Activated CD4-positive, alpha-beta T cell treated with anti-CD3 and anti-CD28 coated beads for 4 hours (primary cell): Measurements from ENCODE around the gene BCOR.

Experiments
- DNase-seq, 2 donors: peaks; one replicate each; pipeline ENCODE4 v3.0.0-alpha.2; 2020

Gene BCOR

DNA sequence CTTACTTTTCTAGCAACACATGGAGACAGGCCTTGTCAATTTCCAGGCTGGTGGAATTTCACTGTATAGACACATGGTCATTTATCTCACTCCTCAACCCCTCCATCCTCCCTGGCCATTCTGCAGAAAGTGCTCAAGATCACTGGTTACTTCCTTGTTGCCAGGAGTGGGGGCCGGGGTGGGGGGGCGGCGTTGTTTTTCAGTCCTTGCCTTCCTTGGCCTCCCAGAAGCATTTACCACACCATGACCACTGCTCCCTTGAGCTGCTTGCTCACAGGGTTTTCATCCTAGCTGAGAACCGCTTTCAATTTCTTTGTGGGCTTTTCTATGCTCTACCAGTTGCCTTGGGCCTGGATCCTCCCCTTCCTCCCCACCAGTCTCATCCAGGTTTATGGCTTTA lies 14.1 kb upstream of the BCOR start:
- DNase-seq = no peak

DNA sequence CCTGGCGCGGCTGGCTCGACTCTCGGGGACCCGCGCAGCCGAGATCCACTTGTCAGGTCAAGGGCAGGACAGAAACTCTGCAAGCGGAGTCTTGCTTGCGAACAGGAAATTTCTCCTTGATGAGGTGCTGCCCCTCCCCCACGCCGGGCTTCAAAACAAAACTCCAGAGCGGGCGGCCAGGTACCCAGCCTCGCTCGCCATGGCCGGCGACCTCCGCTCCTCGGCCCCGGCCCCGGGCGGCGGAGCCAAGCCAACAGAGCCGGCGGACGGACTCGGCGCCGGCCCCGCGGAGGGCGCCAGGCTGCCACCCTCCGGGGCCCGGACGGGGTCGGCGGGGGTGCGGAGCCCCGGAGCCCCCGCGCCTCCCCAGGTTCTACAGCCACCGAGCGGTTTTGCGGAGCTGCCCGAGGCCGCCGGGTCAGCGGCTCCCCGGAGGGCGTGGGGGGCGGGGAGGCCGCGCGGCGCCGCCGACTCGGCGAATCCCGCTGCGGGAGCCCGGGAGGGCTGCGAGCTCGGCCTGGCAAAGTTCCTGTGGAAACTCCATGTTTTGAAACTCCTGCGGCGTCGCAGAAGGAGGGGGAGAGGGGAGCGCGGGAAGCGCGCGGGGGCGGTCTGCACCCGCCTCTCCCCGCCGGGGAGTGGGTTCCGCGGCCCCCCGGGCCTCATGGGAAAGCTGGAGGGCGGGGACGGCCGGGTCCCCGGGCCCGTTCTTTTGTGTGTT lies 11.7 kb upstream of the BCOR start:
- DNase-seq = peak in 1 of 2 donors; percentile 37

DNA sequence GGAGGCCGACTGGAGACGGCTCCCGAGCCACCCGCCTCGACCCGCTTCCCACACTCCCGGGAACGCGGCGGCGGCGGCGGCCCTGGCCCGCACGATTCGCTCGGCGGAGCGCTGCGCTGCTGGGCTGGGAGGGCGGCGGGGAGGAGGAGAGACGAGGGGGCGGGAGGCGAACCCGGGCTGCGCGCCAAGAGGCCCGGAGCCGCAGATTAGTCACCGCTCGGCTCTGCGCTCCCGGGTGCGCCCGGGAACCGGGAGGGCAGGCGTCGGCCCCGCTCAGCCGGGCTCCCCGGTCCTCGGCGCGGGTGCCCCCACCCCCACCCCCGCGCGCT lies 11.2 kb upstream of the BCOR start:
- peak; percentile 69 to 70 for DNase-seq

GRCh38 chrX:40108162-40108958 lies 10.6 kb upstream of the BCOR start:
- no peak for DNase-seq

- no peak for DNase-seq
Observed at GRCh38 chrX:40107291-40108161, 9.8 kb upstream of the BCOR start.

DNA sequence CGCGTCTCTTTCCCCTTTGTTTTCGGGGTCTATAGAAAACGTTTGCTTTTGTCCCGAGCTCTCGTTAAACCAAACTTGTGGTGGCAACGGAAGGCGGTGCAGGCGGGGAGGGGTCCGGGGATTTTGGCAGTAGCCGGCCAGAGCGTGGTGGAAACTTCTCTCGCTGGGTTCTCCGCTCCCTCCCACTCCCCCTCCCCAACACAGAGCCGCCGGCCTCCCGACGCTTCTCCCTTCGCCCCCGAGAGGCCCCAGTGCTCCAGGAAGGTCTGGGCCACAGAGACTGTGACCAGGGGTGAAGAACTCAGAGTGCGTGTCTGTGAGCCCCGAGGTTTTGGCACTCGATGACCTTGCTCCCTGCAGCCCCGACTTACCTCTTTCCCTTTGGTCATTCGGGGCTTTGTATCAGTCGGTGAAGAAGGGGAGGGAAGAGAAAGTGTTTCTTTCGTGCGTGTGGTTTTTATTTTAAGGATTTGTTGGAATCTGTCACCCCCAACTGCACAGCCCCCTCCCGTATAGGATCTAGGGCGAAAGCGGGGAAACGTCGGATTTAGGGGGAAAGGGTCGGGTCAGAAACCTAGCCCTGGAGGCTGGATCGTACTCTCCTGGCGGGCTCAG lies 9.0 kb upstream of the BCOR start:
- no peak for DNase-seq

DNA sequence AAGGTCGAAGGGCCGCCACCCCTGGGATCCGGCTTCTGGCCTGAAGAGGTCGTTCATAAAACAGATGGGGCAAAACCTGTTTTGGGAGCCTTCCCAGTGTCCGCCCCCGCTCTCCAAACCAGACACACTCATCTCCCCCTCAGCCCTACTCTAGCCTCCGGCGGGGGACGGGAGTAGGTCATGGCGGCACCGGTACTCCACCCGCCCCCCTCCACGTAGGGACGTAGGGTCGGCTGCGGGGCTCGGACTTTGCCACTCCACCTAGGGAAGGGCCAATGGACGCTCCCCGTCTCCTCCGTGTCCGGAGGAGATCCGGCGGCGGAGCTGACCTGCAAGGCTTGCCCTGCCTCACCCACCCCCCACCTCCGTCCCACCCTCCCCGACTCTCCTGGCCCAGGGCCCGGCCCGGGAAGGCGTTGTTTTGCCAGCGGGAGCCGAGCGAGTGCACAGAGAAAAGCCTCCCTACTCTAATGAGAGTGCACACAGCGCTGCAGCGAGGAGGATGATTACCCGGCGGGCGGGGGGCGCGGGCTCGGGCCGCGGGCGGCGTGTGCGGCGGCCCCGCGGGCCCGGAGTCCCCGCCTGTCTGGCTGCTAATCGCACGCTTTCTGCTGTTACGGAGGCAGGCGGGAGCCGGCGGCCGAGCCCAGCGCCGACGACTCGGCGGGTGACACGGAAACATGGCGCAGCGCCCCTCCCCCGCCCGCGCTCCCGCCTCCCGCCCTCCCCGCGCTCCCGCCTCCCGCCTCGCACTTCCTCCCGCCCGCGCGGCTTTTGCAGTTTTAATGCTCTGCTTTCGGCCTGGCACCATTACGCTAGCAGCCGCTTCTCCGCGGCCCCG lies 8.3 kb upstream of the BCOR start:
- DNase-seq = peak; percentile 74 to 75

GRCh38 chrX:40104985-40105834 lies 7.5 kb upstream of the BCOR start:
- DNase-seq = peak in 1 of 2 donors; percentile 25

DNA sequence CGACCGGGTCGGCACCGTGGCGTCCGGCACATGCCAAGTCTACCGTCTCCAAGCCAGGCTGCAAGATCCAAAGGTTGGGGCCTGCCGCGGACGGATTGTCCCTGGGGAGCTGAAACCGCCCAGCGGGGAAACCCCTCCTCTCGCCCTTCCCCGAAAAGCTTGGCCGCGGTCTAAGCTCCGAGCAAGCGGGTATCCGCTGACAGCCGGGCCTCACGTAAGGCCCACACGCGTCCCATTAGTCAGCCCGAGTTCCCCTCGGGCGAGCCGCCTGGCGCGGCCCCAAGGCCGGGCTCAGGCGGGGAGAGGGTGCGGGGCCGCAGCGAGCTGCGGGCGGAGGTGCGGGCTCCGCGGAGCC lies 6.8 kb upstream of the BCOR start:
- no peak for DNase-seq

DNA sequence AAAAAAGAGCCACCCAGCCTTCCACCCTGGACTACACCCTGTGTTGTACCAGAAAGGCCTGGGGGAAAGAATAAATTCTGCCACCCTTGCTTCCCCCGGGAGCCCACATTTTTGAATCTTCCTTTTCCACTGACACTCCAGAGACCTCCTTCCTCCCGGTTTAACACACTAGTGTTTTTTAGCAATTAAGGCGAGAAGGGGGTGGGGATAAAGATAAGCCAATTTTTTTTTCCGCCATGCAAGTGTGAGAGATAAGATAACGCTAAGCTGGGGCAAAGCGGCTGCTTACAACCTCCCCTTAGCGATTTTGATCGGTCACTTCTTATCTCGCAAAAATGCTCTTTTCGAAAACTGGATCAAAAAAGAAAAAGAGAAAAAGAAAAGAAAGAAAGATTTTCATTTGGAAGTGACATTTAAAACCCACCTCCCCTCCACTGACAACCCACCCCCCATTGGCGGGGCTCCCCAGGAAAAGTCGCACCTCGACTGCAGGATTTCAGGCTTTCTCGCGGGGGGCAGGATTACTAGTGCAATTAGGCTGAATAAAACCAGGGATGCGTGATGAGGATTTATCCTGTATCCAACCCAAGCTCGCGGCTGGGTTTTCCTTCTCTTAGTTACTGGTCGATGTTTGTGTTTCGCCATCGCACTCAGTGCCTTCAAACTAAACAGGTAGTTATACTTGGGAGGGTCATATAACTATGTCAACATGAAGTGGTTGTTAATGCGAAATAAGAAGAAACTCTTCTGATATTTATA lies 6.0 kb upstream of the BCOR start:
- DNase-seq = no peak

DNA sequence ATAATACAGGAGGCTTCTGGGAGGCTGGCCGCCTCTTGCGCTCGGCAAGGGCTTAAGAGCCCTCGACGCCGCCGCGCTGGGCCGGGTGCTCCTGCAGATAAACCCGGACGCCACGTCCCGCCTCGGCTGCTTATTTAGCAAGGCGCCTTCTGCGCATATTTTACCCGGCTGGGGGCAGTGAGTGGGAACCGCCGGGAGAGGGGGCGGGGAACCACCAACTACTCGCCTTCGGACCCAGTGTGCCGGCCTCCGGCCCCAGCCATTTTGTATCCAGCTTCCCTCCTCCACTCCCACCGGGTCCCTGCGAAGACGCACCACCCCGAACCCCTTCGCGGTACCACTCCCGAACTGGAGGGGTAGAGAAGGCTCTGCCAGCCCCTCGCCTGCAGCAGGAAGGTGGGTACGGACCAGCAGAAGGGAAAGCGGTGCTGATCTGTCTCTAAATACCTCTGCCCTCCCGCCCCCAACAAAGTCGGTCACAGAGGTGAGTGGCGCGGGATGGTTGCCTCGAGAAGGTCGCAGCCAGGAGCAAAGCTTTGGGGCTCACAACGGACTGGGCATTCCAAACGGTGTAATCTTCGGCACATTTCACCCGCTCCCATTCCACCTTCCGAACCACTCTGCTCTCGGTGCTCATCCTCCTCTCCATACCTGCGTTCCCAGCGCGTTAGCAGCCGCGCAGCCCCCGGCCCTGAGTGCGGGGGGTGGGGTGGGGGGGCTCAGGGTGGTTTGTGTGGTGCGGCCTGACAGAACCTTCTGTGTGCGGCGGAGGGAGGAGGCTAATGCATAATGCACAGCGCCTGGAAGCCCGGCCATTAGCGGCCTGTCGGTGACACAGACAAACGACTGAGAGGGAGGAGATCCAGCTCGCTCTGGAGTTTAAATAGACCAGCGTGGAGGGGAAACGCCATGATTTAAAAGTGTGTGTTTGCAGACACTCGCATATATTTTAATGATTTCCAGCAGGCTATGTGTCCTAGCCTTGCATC lies 4.9 kb upstream of the BCOR start:
- DNase-seq = no peak

GRCh38 chrX:40101430-40101802 lies 3.7 kb upstream of the BCOR start:
- no peak for DNase-seq

GRCh38 chrX:40100537-40101429 lies 3.0 kb upstream of the BCOR start:
- DNase-seq = no peak

DNA sequence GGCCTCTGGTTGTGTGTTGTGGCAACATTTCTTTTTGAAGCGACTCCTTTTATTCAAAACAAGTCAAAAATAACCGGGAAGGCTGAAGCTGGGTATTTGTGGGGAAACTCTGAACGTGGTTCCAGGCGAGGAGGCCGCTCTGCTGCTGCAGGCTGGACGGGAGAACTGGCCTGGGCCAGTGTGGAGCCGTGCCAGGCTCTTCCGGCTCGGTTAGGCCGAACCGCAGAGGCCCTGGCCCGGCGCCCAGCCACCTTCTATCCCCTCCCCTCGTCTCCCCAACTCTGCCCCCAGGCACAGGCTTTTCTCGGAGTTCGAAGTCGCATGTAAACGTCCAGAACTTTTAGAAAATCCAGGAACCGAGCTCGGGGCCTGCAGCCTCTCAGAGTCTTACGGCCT lies 2.4 kb upstream of the BCOR start:
- DNase-seq = no peak

DNA sequence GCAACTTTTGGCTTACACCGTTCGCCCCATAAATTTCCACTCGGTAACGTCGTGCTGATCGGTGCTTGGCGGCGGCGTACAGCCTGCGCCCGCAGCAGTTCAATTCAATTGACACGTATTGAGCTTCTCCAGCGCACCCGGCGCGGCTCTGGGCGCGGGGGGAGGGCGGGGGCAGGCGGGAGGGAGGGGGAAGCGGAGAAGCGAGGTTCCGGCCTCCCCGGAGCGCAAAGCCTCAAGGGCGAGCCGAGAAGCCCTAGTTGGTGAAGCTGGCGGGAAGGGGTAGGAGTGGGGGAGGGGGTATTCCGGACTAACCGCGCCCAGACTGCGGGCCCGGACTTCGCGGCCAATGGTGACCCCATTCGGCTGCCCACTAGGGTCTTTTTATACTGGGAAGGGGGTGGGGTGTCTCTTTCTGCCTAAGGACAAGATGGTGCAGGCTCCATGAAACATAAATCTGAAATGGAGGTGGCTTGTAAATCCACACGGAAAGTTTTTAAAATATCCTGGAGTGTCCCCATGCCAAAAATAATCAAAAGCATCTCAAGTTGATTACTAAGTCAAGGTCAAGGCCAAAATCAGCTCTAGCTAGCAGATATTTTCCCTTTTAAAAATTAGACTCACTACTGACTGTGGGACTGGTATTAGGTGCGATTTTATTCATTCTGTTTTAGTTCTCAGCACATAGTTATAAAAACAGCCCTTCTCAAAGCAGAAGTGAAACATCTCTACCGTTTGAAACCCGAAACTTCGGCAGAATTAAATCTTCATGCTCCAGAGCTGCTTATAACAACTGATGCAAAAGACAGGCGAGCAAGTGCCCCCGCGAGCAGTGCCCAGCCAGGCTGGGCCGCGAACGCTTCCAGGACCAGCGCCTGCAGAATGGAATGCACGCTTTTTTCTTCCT lies 1.5 kb upstream of the BCOR start:
- DNase-seq = peak; percentile 48 to 53

DNA sequence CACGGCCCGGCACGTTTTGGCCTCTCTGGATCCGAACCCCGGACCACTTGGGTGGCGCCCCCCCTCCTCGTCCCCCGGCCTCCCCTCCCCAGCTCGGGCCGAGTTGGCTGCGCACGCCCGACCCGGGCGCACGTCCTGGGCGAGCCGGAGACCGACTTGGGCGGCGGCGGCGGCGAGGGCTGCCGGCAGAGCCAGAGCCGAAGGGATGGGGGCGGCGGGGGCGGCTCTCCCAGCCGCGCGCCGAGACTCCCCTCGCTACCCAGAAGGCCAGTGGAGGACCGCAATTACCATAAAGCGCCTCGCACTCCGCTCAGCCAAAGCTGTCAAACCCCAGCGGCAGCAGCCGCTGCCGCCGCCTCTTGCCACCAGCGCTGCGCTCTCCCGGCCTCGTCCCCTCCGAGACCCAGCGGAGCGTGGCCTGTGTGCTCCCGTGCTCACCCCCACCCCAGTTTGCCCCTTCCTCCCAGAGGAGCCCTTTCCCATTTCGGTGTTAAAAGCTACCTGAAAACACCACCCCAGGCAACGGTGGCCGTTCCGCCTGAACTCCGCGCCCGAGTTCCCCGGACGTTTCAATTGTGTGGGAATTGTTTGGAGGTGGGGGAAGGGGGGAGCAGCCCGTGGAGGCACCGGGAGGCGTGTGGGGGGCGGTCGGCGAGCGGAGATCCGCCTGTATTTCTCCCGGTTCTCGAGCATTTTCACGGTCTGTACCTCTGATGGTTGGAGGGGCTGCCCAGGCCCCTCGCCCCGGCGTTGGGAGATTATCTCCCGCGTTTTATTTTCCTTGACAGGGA lies 701 bp upstream of the BCOR start:
- peak; percentile 35 to 60 for DNase-seq
